ENCODE data around the gene ISY1. TPM values are rescaled to one million over a fixed set of nuclear protein-coding genes. Genes with fewer than 3 reads are reported as not detected.

ISY1 gene
- total RNA-seq = 20.8 and 21.4 TPM in 2 replicates

DNA sequence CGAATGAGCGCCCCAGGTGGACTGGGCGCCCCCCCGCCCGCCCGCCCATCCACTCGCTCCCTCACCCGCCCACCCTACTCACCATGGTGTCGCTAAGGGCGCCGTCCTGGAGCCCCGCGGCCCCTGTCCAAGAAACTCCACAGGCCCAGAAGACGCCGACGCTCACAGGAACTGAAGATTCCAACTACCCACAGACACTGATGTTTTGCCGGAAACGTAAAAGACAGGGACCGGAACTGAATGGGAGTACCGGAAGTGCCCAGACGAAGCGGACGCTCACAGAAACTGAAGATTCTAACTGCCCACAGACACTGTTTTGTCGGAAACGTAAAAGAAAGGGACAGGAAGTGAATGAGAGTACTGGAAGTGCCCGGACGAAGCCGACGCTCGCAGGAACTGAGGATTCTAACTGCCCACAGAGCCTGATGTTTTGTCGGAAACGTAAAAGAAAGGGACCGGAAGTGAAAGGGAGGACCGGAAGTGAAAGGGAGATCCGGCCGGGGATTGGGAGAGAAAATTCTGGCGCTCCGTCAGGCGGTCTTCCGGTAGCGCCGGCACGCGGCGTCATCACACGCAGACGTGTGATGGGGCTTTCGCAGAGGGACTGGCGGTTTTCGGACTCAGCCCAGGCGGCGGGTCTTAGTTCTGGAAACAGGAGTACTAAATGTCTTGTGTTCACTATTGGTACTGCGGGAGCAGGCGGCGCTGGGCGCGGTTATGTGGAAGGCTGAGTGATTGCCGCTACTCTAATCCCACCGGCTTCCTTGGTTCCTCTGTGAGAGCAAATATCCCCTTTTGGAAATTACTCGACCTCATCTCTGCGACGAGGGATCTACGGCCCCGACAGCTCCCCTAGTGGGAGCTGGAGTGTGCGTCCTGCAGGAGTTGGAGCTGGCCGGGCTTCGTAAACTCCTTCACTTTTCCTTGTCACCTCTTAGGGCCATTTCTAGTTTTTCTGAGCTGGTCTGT, at the start of gene ISY1:
Gene ISY1 (minus strand): TSS at position 173 of the 969 bp plus-strand sequence. CDS start 88 bp downstream, at position 85.

DNA sequence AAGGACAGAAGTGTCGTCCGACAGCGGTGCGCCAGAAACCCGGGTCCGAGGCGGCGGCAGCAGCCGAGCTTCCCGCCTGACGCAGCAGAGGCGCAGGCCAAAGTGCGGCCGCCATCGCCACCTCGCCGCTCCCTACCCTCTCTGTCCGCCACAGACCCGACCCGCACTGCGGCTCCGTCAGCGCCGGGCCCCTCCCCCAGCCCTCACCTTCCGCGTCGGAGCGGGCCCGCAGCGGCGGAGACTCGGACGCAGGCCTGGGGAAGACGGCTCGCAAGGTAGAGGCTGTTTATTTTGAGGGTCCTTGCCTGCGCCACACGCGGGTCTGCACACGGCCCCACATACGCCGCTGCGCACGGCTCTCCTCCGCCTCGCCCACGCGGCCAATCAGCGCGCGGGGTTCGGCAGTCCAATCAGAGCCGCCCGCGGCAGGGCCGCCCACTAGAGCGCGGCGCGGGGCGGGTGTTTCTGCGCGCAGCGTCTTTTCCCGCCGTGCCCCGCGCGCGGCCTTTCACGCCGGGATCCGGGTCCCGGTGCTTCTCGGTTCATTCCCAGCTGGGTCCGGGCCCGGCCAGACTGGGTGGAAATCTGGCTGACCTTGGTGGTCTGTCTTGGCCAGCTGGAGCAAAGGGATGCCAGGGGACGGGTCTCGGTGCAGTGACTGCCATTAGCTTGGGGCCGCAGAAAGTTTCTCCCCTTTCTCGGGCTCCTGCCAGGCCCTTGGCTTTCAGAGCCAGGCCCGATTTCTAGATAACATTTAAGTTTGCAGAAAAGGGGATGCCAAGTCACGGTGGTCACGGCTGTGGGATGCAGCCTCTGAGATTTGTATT, 22.9 kb upstream of the ISY1 start, which contains the start of gene CNBP:
Gene CNBP (minus strand): TSS at position 328 of the 827 bp plus-strand sequence. CDS start 12,139 bp downstream, outside the sequence.

DNA sequence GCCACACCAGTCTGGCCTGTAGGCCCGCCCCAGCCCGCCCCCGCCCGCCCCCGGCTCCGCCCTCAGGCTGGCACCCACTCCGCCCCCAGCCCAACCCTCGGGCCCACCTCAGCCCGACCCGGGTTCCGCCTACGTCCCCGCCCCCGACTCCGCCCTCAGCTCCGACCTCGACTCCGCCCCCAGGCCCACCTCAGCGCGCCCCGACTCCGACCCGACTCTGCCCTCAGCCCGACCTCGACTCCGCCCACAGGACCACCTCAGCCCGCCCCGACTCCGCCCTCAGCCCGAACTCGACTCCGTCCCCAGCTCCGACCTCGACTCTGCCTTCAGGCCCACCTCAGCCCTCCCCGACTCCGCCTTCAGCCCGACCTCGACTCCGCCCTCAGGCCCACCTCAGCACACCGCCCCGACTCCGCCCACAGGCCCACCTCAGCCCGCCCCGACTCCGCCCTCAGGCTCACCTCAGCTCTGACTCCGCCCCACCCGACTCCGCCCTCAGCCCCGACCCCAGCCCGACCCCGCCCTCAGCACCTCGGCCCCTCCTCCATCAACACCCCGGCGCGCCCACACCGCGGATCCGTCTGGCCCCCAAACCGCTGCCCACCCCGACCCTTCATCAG, 39.0 kb downstream of the ISY1 start, which contains the start of gene RAB43:
Gene RAB43 (minus strand): TSS at position 13 of the 620 bp plus-strand sequence. CDS start 315 bp downstream, outside the sequence.

Other genes with a start within 250 kb of the ISY1 start
- gene CFAP92, start 167.0 kb downstream of the ISY1 start, total RNA-seq = not detected in 2 replicates
- not detected in 2 replicates for gene EFCC1, start 159.8 kb downstream of the ISY1 start, total RNA-seq
- not detected in 2 replicates for gene GP9, start 100.3 kb downstream of the ISY1 start, total RNA-seq
- 2.6 and 19.1 TPM in 2 replicates for gene RAB43, start 39.3 kb downstream of the ISY1 start, total RNA-seq
- 209 and 219 TPM in 2 replicates for gene CNBP, start 22.8 kb upstream of the ISY1 start, total RNA-seq
- gene COPG1, start 88.5 kb upstream of the ISY1 start, total RNA-seq = 157 and 220 TPM in 2 replicates
- 14.7 and 35.7 TPM in 2 replicates for gene HMCES, start 117.8 kb upstream of the ISY1 start, total RNA-seq